Activated T-cell treated with anti-CD3 and anti-CD28 coated beads, Interleukin-2, amount 50 U/mL, for 72 hours (primary cell): Measurements from ENCODE around the gene PPIL1. TPM values are rescaled to one million over a fixed set of nuclear protein-coding genes. Genes with fewer than 3 reads are reported as not detected.

Experiments
- ATAC-seq, 2 donors: fragments of 150-1000 bp; cut with Tn5 transposase; replicated peaks in 1 of 2; 2 replicates each; pipeline ENCODE4 v1.10.0; 2021; ENCODE audit warnings: moderate library complexity in 2 of 2, mild to moderate bottlenecking in 1 of 2
- DNase-seq, 2 donors: peaks; one replicate each; pipeline ENCODE4 v3.0.0; 2021 to 2022; ENCODE audit warnings: mixed read lengths in 1 of 2
- H3K27ac Mint-ChIP-seq: one replicate; pipeline ENCODE4 v1.8.0; 2022; ENCODE audit warnings: mild to moderate bottlenecking, moderate library complexity, mixed read lengths
- H3K27me3 Mint-ChIP-seq: one replicate; pipeline ENCODE4 v1.8.0; 2022; ENCODE audit warnings: low read depth, mixed read lengths
- H3K36me3 Mint-ChIP-seq, 2 donors: one replicate each; pipeline ENCODE4 v1.8.0; 2022; ENCODE audit warnings: mixed read lengths in 2 of 2, mild to moderate bottlenecking in 1 of 2; ENCODE audit not compliant: insufficient read depth in 2 of 2
- H3K4me1 Mint-ChIP-seq: one replicate; pipeline ENCODE4 v1.8.0; 2022; ENCODE audit warnings: low read depth, mixed read lengths
- H3K4me3 Mint-ChIP-seq, 2 donors: one replicate each; pipeline ENCODE4 v1.8.0; 2022; ENCODE audit warnings: mild to moderate bottlenecking in 2 of 2, mixed read lengths in 2 of 2, moderate library complexity in 2 of 2
- H3K9me3 Mint-ChIP-seq, 2 donors: one replicate each; pipeline ENCODE4 v1.8.0; 2022; ENCODE audit warnings: mixed read lengths in 2 of 2
- total RNA-seq, 2 donors: library from RNA; stranded (reverse); gene quantifications; one replicate each; pipeline ENCODE4 v1.2.3, GENCODE V29; 2022

The PPIL1 gene
- total RNA-seq, 2 donors from 2014 or later = 32.6 to 43.0 TPM

- H3K36me3 Mint-ChIP-seq = peaks cover 7 to 14% of the 10 kb centered on the region in 2 donors
- no peak overlapping the region for H3K27ac Mint-ChIP-seq
- ATAC-seq = no peak
Measured at GRCh38 chr6:36857325-36857724, 17.3 kb downstream of the PPIL1 start.

GRCh38 chr6:36856277-36856676, 18.3 kb downstream of the PPIL1 start:
- Mint-ChIP-seq H3K36me3 (peaks cover 7 to 14% of the 10 kb centered on the region in 2 donors), H3K27ac (no peak overlapping the region), H3K4me3 (no peak overlapping the region), H3K9me3 (no peaks in the 10 kb centered on the region), H3K4me1 (peaks cover 5% of the 10 kb centered on the region), H3K27me3 (no peaks in the 10 kb centered on the region)
- ATAC-seq (no peak), DNase-seq (no peak)

More at GRCh38 chr6:36857325-36857724, 17.3 kb downstream of the PPIL1 start:
- Mint-ChIP-seq H3K4me1 (peaks cover 5% of the 10 kb centered on the region), H3K9me3 (no peaks in the 10 kb centered on the region), H3K4me3 (no peak overlapping the region), H3K27me3 (no peaks in the 10 kb centered on the region)
- no peak for DNase-seq

GRCh38 chr6:36855750-36856149, 18.9 kb downstream of the PPIL1 start:
- Mint-ChIP-seq H3K4me3 (no peak overlapping the region), H3K4me1 (peaks cover 5% of the 10 kb centered on the region), H3K36me3 (peaks cover 10 to 14% of the 10 kb centered on the region in 2 donors), H3K9me3 (no peaks in the 10 kb centered on the region), H3K27me3 (no peaks in the 10 kb centered on the region), H3K27ac (no peak overlapping the region)
- ATAC-seq = no peak
- no peak for DNase-seq

GRCh38 chr6:36853325-36853724, 21.3 kb downstream of the PPIL1 start:
- H3K27me3 Mint-ChIP-seq = no peaks in the 10 kb centered on the region
- no peak overlapping the region for H3K27ac Mint-ChIP-seq
- H3K9me3 Mint-ChIP-seq = no peaks in the 10 kb centered on the region
- peaks cover 10 to 15% of the 10 kb centered on the region in 2 donors for H3K36me3 Mint-ChIP-seq
- no peak for ATAC-seq
- no peak for DNase-seq
- no peak overlapping the region for H3K4me3 Mint-ChIP-seq
- peaks cover 6% of the 10 kb centered on the region for H3K4me1 Mint-ChIP-seq

GRCh38 chr6:36852481-36853147, 22.0 kb downstream of the PPIL1 start:
- Mint-ChIP-seq H3K9me3 (no peaks in the 10 kb centered on the region), H3K27ac (no peak overlapping the region), H3K4me3 (no peak overlapping the region), H3K4me1 (peaks cover 6% of the 10 kb centered on the region), H3K36me3 (peaks cover 10 to 15% of the 10 kb centered on the region in 2 donors), H3K27me3 (no peaks in the 10 kb centered on the region)
- DNase-seq (no peak), ATAC-seq (no peak)

- peaks cover 10 to 15% of the 10 kb centered on the region in 2 donors for H3K36me3 Mint-ChIP-seq
- H3K4me3 Mint-ChIP-seq = no peak overlapping the region
- peaks cover 6% of the 10 kb centered on the region for H3K4me1 Mint-ChIP-seq
- no peak overlapping the region for H3K27ac Mint-ChIP-seq
- DNase-seq = no peak
- ATAC-seq = no peak
- H3K27me3 Mint-ChIP-seq = no peaks in the 10 kb centered on the region
- H3K9me3 Mint-ChIP-seq = no peaks in the 10 kb centered on the region
Measured at GRCh38 chr6:36851626-36852025, 23.0 kb downstream of the PPIL1 start.

- peak in 1 of 2 donors; percentile 44 for DNase-seq
- Mint-ChIP-seq H3K4me1 (peaks cover 6% of the 10 kb centered on the region), H3K4me3 (no peak overlapping the region), H3K36me3 (peaks cover 10 to 13% of the 10 kb centered on the region in 2 donors), H3K9me3 (no peaks in the 10 kb centered on the region), H3K27me3 (no peaks in the 10 kb centered on the region), H3K27ac (no peak overlapping the region)
- no peak for ATAC-seq
Measured at GRCh38 chr6:36851149-36851614, 23.4 kb downstream of the PPIL1 start.

GRCh38 chr6:36850021-36850420, 24.6 kb downstream of the PPIL1 start:
- no peak overlapping the region for H3K4me3 Mint-ChIP-seq
- DNase-seq = no peak
- H3K27me3 Mint-ChIP-seq = no peaks in the 10 kb centered on the region
- peaks cover 6% of the 10 kb centered on the region for H3K4me1 Mint-ChIP-seq
- ATAC-seq = no peak
- no peaks in the 10 kb centered on the region for H3K9me3 Mint-ChIP-seq
- H3K27ac Mint-ChIP-seq = no peak overlapping the region
- peaks cover 10 to 13% of the 10 kb centered on the region in 2 donors for H3K36me3 Mint-ChIP-seq

GRCh38 chr6:36848658-36849441, 25.8 kb downstream of the PPIL1 start:
- Mint-ChIP-seq H3K4me1 (peaks cover 6% of the 10 kb centered on the region), H3K4me3 (no peak overlapping the region), H3K9me3 (no peaks in the 10 kb centered on the region), H3K36me3 (peaks cover 8 to 13% of the 10 kb centered on the region in 2 donors), H3K27ac (no peak overlapping the region), H3K27me3 (no peaks in the 10 kb centered on the region)
- DNase-seq (no peak), ATAC-seq (no peak)

GRCh38 chr6:36847991-36848390, 26.6 kb downstream of the PPIL1 start:
- Mint-ChIP-seq H3K9me3 (no peaks in the 10 kb centered on the region), H3K4me3 (no peak overlapping the region), H3K36me3 (peaks cover 2 to 10% of the 10 kb centered on the region in 2 donors), H3K4me1 (peaks cover 6% of the 10 kb centered on the region), H3K27me3 (no peaks in the 10 kb centered on the region), H3K27ac (no peak overlapping the region)
- DNase-seq (no peak), ATAC-seq (no peak)

GRCh38 chr6:36847152-36847551, 27.5 kb downstream of the PPIL1 start:
- Mint-ChIP-seq H3K4me3 (no peak overlapping the region), H3K27ac (no peak overlapping the region), H3K36me3 (peaks cover 2 to 9% of the 10 kb centered on the region in 2 donors), H3K9me3 (no peaks in the 10 kb centered on the region), H3K27me3 (no peaks in the 10 kb centered on the region), H3K4me1 (peaks cover 6% of the 10 kb centered on the region)
- ATAC-seq (no peak), DNase-seq (no peak)

- no peak for DNase-seq
- Mint-ChIP-seq H3K36me3 (peaks cover 0 to 3% of the 10 kb centered on the region in 2 donors), H3K4me1 (peaks cover 13% of the 10 kb centered on the region), H3K27me3 (peaks cover 11% of the 10 kb centered on the region), H3K4me3 (no peak overlapping the region), H3K27ac (no peak overlapping the region), H3K9me3 (no peaks in the 10 kb centered on the region)
- ATAC-seq = no peak
Measured at GRCh38 chr6:36845233-36845632, 29.4 kb downstream of the PPIL1 start.
